Endothelial cell of umbilical vein (primary cell): ENCODE results near the gene SYNJ1. TPM values are rescaled to one million over a fixed set of nuclear protein-coding genes. Genes with fewer than 3 reads are reported as not detected.

Experiments used
- BruUV-seq: library from RNA; stranded (reverse); fragments of 400-500 nt; replicated peaks from 2 replicates; lab custom pipeline; 2021; lab: Mats Ljungman, UMichigan
- CTCF ChIA-PET: fragments of 300-600, 350-600 bp; sonication (Branson Sonifier 250); formaldehyde crosslinking; loops from one replicate; lab custom pipeline; 2021; ENCODE audit warnings: antibody characterized with exemption, inconsistent platforms; lab: Charles Lee
- POLR2A ChIA-PET: fragments of 300-600, 350-600 bp; sonication (Branson Sonifier 250); formaldehyde crosslinking; loops from one replicate; lab custom pipeline; 2021; ENCODE audit warnings: antibody characterized with exemption, inconsistent platforms; lab: Charles Lee
- DNase-seq: peaks from one replicate; pipeline ENCODE4 v3.0.0-alpha.2; 2011; ENCODE audit warnings: low read depth, low spot score
- FAIRE-seq: peaks from 2 replicates; lab custom pipeline; 2011; peaks lifted over from hg19 to GRCh38; lab: Jason Lieb, UNC
- H2AFZ ChIP-seq: 2 replicates; pipeline ENCODE4 v1.6.0; 2012; ENCODE audit warnings: low read depth, low read length, control low read depth, inconsistent platforms
- H3K27ac ChIP-seq: 2 replicates; pipeline ENCODE4 v1.5.1; 2011; ENCODE audit warnings: low read depth, mild to moderate bottlenecking, control low read depth, low read length, moderate library complexity; ENCODE audit not compliant: insufficient read depth
- H3K27me3 ChIP-seq, 2 experiments: 2 replicates each; pipeline versions ENCODE4 v1.6.0 to v1.6.1; 2011; ENCODE audit warnings: low read length in 2 of 2, mixed read lengths in 1 of 2; ENCODE audit not compliant: control insufficient read depth in 2 of 2, insufficient read depth in 2 of 2
- H3K36me3 ChIP-seq, 2 experiments: 2 replicates in 1 of 2; 3 replicates in 1 of 2; pipeline ENCODE4 v1.5.1; 2011; ENCODE audit warnings: low read length in 2 of 2, mild to moderate bottlenecking in 1 of 2, moderate library complexity in 1 of 2; ENCODE audit not compliant: control insufficient read depth in 2 of 2, insufficient read depth in 2 of 2; ENCODE audit errors: extremely low read depth in 1 of 2
- H3K4me1 ChIP-seq: 3 replicates; pipeline ENCODE4 v1.5.1; 2011; ENCODE audit warnings: mild to moderate bottlenecking, low read length; ENCODE audit not compliant: control insufficient read depth, insufficient read depth; ENCODE audit errors: extremely low read depth
- H3K4me2 ChIP-seq: 2 replicates; pipeline ENCODE4 v1.6.1; 2011; ENCODE audit warnings: low read length, control low read depth, mixed read lengths; ENCODE audit not compliant: insufficient read depth
- H3K4me3 ChIP-seq, 3 experiments: fragments of 200-600 bp in 1 of 3; sonication (generic), shearing (Covaris generic) in 1 of 3; replicated peaks in 1 of 3; 2 replicates each; pipeline ENCODE4 v1.5.1; 2011 to 2016; ENCODE audit warnings: control low read depth in 3 of 3, low read length in 3 of 3, mild to moderate bottlenecking in 2 of 3, inconsistent platforms in 1 of 3, low read depth in 1 of 3, moderate library complexity in 1 of 3; ENCODE audit not compliant: insufficient read depth in 1 of 3
- H3K79me2 ChIP-seq: 2 replicates; pipeline ENCODE4 v1.6.0; 2012; ENCODE audit warnings: low read length, inconsistent platforms; ENCODE audit not compliant: control insufficient read depth, insufficient read depth
- H3K9ac ChIP-seq: replicated peaks from 2 replicates; pipeline ENCODE3; 2011; ENCODE audit warnings: low read length, control low read depth; ENCODE audit not compliant: insufficient read depth; ENCODE audit errors: extremely low read depth
- H3K9me1 ChIP-seq: replicated peaks from 3 replicates; pipeline ENCODE4 v1.6.0; 2011; ENCODE audit warnings: mild to moderate bottlenecking, low read length; ENCODE audit not compliant: control insufficient read depth, insufficient read depth; ENCODE audit errors: extremely low read depth
- H3K9me3 ChIP-seq: replicated peaks from 2 replicates; pipeline ENCODE4 v1.5.1; 2012; ENCODE audit warnings: low read length, inconsistent platforms; ENCODE audit not compliant: control insufficient read depth, insufficient read depth
- H4K20me1 ChIP-seq: replicated peaks from 2 replicates; pipeline ENCODE3; 2011; ENCODE audit warnings: mild to moderate bottlenecking, low read length; ENCODE audit not compliant: control insufficient read depth, insufficient read depth; ENCODE audit errors: extremely low read depth
- CTCF ChIP-seq, 2 donors: IDR thresholded peaks; 1 replicate in 1 of 2; 2 replicates in 1 of 2; pipeline ENCODE4 v1.5.1; 2011; ENCODE audit warnings: low read length in 2 of 2, mild to moderate bottlenecking in 2 of 2, moderate library complexity in 2 of 2, control low read depth in 1 of 2, inconsistent platforms in 1 of 2, low read depth in 1 of 2; ENCODE audit not compliant: insufficient read depth in 1 of 2; ENCODE audit errors: extremely low read depth in 1 of 2
- MAX ChIP-seq: IDR thresholded peaks from 2 replicates; pipeline ENCODE4 v1.6.1; 2011; ENCODE audit not compliant: insufficient read depth, insufficient read length
- POLR2A ChIP-seq: IDR thresholded peaks from 2 replicates; pipeline ENCODE4 v1.6.1; 2012; ENCODE audit warnings: low read depth, mild to moderate bottlenecking, control low read depth, low read length
- POLR2AphosphoS5 ChIP-seq: IDR thresholded peaks from 2 replicates; pipeline ENCODE4 v1.6.1; 2012; ENCODE audit warnings: low read depth, mild to moderate bottlenecking, control low read depth, low read length, moderate library complexity; ENCODE audit not compliant: insufficient read depth
- dilution Hi-C: fragments of 300-500 bp; cut with MboI; formaldehyde crosslinking; loops from one replicate; pipeline ENCODE4 v1.15.0; 2019; ENCODE audit warnings: low sequenced_read_pairs; ENCODE audit not compliant: extremely low pct_ligation_motif_present
- intact Hi-C: fragments of 100-400 bp; cut with micrococcal nuclease; formaldehyde crosslinking; loops from one replicate; pipeline ENCODE4 v1.10.0; 2022
- polyA plus RNA-seq, 4 experiments: library from polyadenylated mRNA; depleted of rRNA in 3 of 4; stranded (reverse) in 3 of 4; unstranded in 1 of 4; fragments of >200 nt; gene quantifications; 2 replicates each; pipeline versions ENCODE4 v1.2.1 to v1.2.3, GENCODE V29; 2011 to 2012; ENCODE audit warnings: missing spikeins in 1 of 4
- total RNA-seq: library from RNA; stranded (reverse); gene quantifications from 2 replicates; pipeline ENCODE4 v1.2.3, GENCODE V29; 2021

The SYNJ1 gene
- total and polyA plus RNA-seq, 2 donors (not counting 3 experiments of a cell fraction or from before 2014, with no cell fraction given), result 5.9 to 17.0 TPM

- H3K4me2 ChIP-seq, result peak within 1 kb of the TSS; percentile 95
- dilution Hi-C loops (no loop called here), intact Hi-C loops (loop anchor here (1.0 to 5.0 kb wide), 3 partner anchors 88 to 158 kb away; partner anchors contain the start of gene SYNJ1)
- TSS peak; percentile 53 for BruUV-seq
- no peaks in the 10 kb centered on the region for H3K9me3 ChIP-seq
- peak within 1 kb of the TSS; percentile 76 for H3K9ac ChIP-seq
- peaks cover 17% of the 10 kb centered on the region for H3K79me2 ChIP-seq
- FAIRE-seq (peak; percentile 96), DNase-seq (peak; percentile 92)
- no peaks in the 10 kb centered on the region for H4K20me1 ChIP-seq
- H2AFZ ChIP-seq, result peak within 1 kb of the TSS; percentile 31
- CTCF ChIA-PET, result interaction anchor here (0.9 to 4.3 kb wide), 5 partner anchors 11 to 249 kb away, joined by 3 to 29 read pairs (median 7); partner anchors contain the start of gene SYNJ1
- no peaks in the 10 kb centered on the region for H3K27me3 ChIP-seq
- POLR2A ChIA-PET, result interaction anchor here (0.5 to 0.6 kb wide), 3 partner anchors 97 to 301 kb away, joined by 3 to 11 read pairs (median 5); no protein-coding TSS in a partner anchor
- no peaks in the 10 kb centered on the region for H3K9me1 ChIP-seq
- peaks cover 10% of the 10 kb centered on the region for H3K4me1 ChIP-seq
- TF ChIP-seq CTCF (IDR thresholded peaks at IDR 0.05; ENCODE audit: extremely low read depth in 1 of 2, insufficient read depth in 1 of 2, low read depth in 1 of 2, low read length in 2 of 2) (no peak), POLR2A (peak; percentile 91), POLR2AphosphoS5 (peak; percentile 73), MAX (peak; percentile 20)
- H3K4me3 ChIP-seq, result peak within 1 kb of the TSS; percentile 74 to 99 (median 95)
- peak within 1 kb of the TSS; percentile 79 for H3K27ac ChIP-seq
- H3K36me3 ChIP-seq, result peaks cover 3 to 6% of the 10 kb centered on the region in 2 experiments
Observed at GRCh38 chr21:32612075-32612998, 115.5 kb downstream of the SYNJ1 start, which contains the start of gene CFAP298. TSS of gene CFAP298 (minus strand) at chr21:32612377. CDS start at chr21:32612243, 134 bp downstream.
